Liver (tissue), 9 donors: ENCODE data around the gene ARRDC5. TPM values are rescaled to one million over a fixed set of nuclear protein-coding genes. Genes with fewer than 3 reads are reported as not detected.
"Not testable (repeated sequence)": the region's sequence is repeated elsewhere in the genome, so short reads cannot be mapped to it uniquely, and the experiment has no call there.

ENCODE experiments used
- DNase-seq: peaks from one replicate; pipeline ENCODE4 v3.0.0-alpha.2; 2017; ENCODE audit warnings: low spot score
- H3K27ac ChIP-seq, 2 donors: one replicate each; pipeline ENCODE4 v1.7.0; 2013; ENCODE audit warnings: inconsistent platforms in 2 of 2, low read length in 2 of 2, control low read depth in 1 of 2, low read depth in 1 of 2, mild to moderate bottlenecking in 1 of 2
- H3K27me3 ChIP-seq, 4 donors: one replicate each; pipeline versions ENCODE4 v1.6.1 to v1.7.0; 2013; ENCODE audit warnings: low read length in 3 of 4, inconsistent platforms in 1 of 4, mild to moderate bottlenecking in 1 of 4, moderate library complexity in 1 of 4; ENCODE audit not compliant: control insufficient read depth in 4 of 4, insufficient read depth in 4 of 4
- H3K36me3 ChIP-seq, 4 donors: one replicate each; pipeline versions ENCODE4 v1.6.1 to v1.7.0; 2013; ENCODE audit warnings: low read length in 3 of 4, mild to moderate bottlenecking in 3 of 4, low read depth in 1 of 4, moderate library complexity in 1 of 4; ENCODE audit not compliant: control insufficient read depth in 4 of 4, insufficient read depth in 3 of 4
- H3K4me1 ChIP-seq, 4 donors: one replicate each; pipeline versions ENCODE4 v1.6.1 to v1.7.0; 2013; ENCODE audit warnings: low read length in 3 of 4, mild to moderate bottlenecking in 3 of 4, moderate library complexity in 1 of 4; ENCODE audit not compliant: control insufficient read depth in 4 of 4, insufficient read depth in 4 of 4
- H3K4me3 ChIP-seq, 3 donors: one replicate each; pipeline versions ENCODE4 v1.6.1 to v1.7.0; 2013; ENCODE audit warnings: low read length in 3 of 3, control low read depth in 1 of 3, low read depth in 1 of 3, mild to moderate bottlenecking in 1 of 3
- H3K9ac ChIP-seq, 2 donors: one replicate each; pipeline ENCODE4 v1.7.0; 2013; ENCODE audit warnings: low read length in 2 of 2, mild to moderate bottlenecking in 2 of 2, moderate library complexity in 2 of 2, control low read depth in 1 of 2, low read depth in 1 of 2
- H3K9me3 ChIP-seq, 4 donors: one replicate each; pipeline versions ENCODE4 v1.6.1 to v1.7.0; 2013; ENCODE audit warnings: low read length in 3 of 4; ENCODE audit not compliant: control insufficient read depth in 4 of 4
- CTCF ChIP-seq: fragments of 150-350 bp; IDR thresholded peaks from 2 replicates; pipeline ENCODE4 v1.5.1; 2017; ENCODE audit warnings: improper control_type of control experiment, low read depth, low read length; ENCODE audit not compliant: missing input control
- EGR1 ChIP-seq, 2 donors: IDR thresholded peaks; 2 replicates each; pipeline ENCODE4 v1.6.1; 2016 to 2018; ENCODE audit warnings: antibody characterized with exemption in 2 of 2, low read depth in 2 of 2
- FOXA1 ChIP-seq: IDR thresholded peaks from 2 replicates; pipeline ENCODE4 v1.6.1; 2016; ENCODE audit warnings: antibody characterized with exemption
- GABPA ChIP-seq, 2 donors: IDR thresholded peaks in 1 of 2; conservative IDR thresholded peaks in 1 of 2; 2 replicates each; pipeline ENCODE4 v1.6.1; 2016; ENCODE audit warnings: antibody characterized with exemption in 2 of 2, mild to moderate bottlenecking in 1 of 2, moderate library complexity in 1 of 2
- HNF4A ChIP-seq, 2 donors: conservative IDR thresholded peaks; 2 replicates each; pipeline ENCODE4 v1.6.1; 2016; ENCODE audit warnings: antibody characterized with exemption in 2 of 2, mild to moderate bottlenecking in 2 of 2
- HNF4G ChIP-seq: IDR thresholded peaks from 2 replicates; pipeline ENCODE4 v1.6.1; 2016; ENCODE audit warnings: antibody characterized with exemption
- JUND ChIP-seq, 2 donors: IDR thresholded peaks; 2 replicates each; pipeline ENCODE4 v1.6.1; 2016; ENCODE audit warnings: antibody characterized with exemption in 2 of 2
- MAX ChIP-seq: IDR thresholded peaks from 2 replicates; pipeline ENCODE4 v1.6.1; 2016; ENCODE audit warnings: antibody characterized with exemption
- NR2F2 ChIP-seq: IDR thresholded peaks from 2 replicates; pipeline ENCODE4 v1.6.1; 2016; ENCODE audit warnings: antibody characterized with exemption
- RAD21 ChIP-seq, 2 donors: IDR thresholded peaks; 2 replicates each; pipeline ENCODE4 v1.6.1; 2016; ENCODE audit warnings: antibody characterized with exemption in 2 of 2, mild to moderate bottlenecking in 2 of 2
- RXRA ChIP-seq, 2 donors: IDR thresholded peaks; 2 replicates each; pipeline ENCODE4 v1.6.1; 2017 to 2018; ENCODE audit warnings: antibody characterized with exemption in 2 of 2, mild to moderate bottlenecking in 1 of 2
- SP1 ChIP-seq: IDR thresholded peaks from 2 replicates; pipeline ENCODE4 v1.6.1; 2018; ENCODE audit warnings: antibody characterized with exemption, mild to moderate bottlenecking
- TAF1 ChIP-seq: conservative IDR thresholded peaks from 2 replicates; pipeline ENCODE4 v1.6.1; 2016; ENCODE audit warnings: antibody characterized with exemption, mild to moderate bottlenecking
- YY1 ChIP-seq: IDR thresholded peaks from 2 replicates; pipeline ENCODE4 v1.6.1; 2016; ENCODE audit warnings: antibody characterized with exemption, mild to moderate bottlenecking
- ZBTB33 ChIP-seq: IDR thresholded peaks from 2 replicates; pipeline ENCODE4 v1.6.1; 2016; ENCODE audit warnings: antibody characterized with exemption
- WGBS: extraction: QIAGEN DNeasy Blood & Tissue Kit; methylation state at CpG from one replicate; pipeline ENCODE4 v1.1.7; 2013; 5-methylcytosine and 5-hydroxymethylcytosine counted together
- polyA plus RNA-seq, 2 donors: library from polyadenylated mRNA; stranded (reverse) in 1 of 2; unstranded in 1 of 2; fragments of 200-250 nt in 1 of 2; fragments of >200 nt in 1 of 2; fragmentation: Nextera tagmentation in 1 of 2; extraction: Ambion mirVana in 1 of 2; gene quantifications; one replicate each; pipeline versions ENCODE4 v1.2.1 to v1.2.3, GENCODE V29; 2013 to 2015
- total RNA-seq, 2 donors: library from RNA; depleted of rRNA; stranded (reverse); fragments of >200 nt; gene quantifications; one replicate each; pipeline ENCODE4 v1.2.3, GENCODE V29; 2014
- donor health status: healthy.
- donor health status: healthy.
- donor health status: healthy.
- donor health status: healthy.
- donor health status: healthy.

ARRDC5 gene
- total and polyA plus RNA-seq, 4 donors = 0.05 to 0.25 TPM; not detected in 2

- no peaks in the 10 kb centered on the region for H3K9me3 ChIP-seq
- no peak for DNase-seq
- H3K27me3 ChIP-seq = no peaks in the 10 kb centered on the region
- H3K9ac ChIP-seq = no peak overlapping the region
- no peak overlapping the region for H3K4me3 ChIP-seq
- H3K4me1 ChIP-seq = peaks cover 0 to 5% (median under 1%) of the 10 kb centered on the region in 4 donors
- no peak for TF ChIP-seq RAD21 (IDR thresholded peaks at IDR 0.05)
- TF ChIP-seq JUND (IDR thresholded peaks at IDR 0.05) = no peak
- no peak for TF ChIP-seq RXRA (IDR thresholded peaks at IDR 0.05)
- TF ChIP-seq TAF1 = no peak
- no peak for TF ChIP-seq SP1
- no peak for TF ChIP-seq GABPA (IDR thresholded peaks at IDR 0.05 in 1 of 2, conservative IDR thresholded peaks at IDR 0.05 in 1 of 2)
- no peak for TF ChIP-seq EGR1 (IDR thresholded peaks at IDR 0.05; ENCODE audit: low read depth in 2 of 2)
- 63% methylated on average over 10 of the region's 10 CpGs for WGBS
- peaks cover 9 to 23% (median 14%) of the 10 kb centered on the region in 4 donors for H3K36me3 ChIP-seq
- H3K27ac ChIP-seq = no peak overlapping the region
Measured at GRCh38 chr19:4861147-4861546, 41.5 kb downstream of the ARRDC5 start.

GRCh38 chr19:4859697-4860096 is 43.0 kb downstream of the ARRDC5 start:
- TF ChIP-seq TAF1 = no peak
- TF ChIP-seq NR2F2 = no peak
- no peak for TF ChIP-seq SP1
- no peak for TF ChIP-seq GABPA (IDR thresholded peaks at IDR 0.05 in 1 of 2, conservative IDR thresholded peaks at IDR 0.05 in 1 of 2)
- no peak for TF ChIP-seq YY1
- no peak for TF ChIP-seq ZBTB33
- TF ChIP-seq RXRA (IDR thresholded peaks at IDR 0.05) = no peak
- no peak for TF ChIP-seq CTCF
- TF ChIP-seq EGR1 (IDR thresholded peaks at IDR 0.05; ENCODE audit: low read depth in 2 of 2) = no peak
- no peak for TF ChIP-seq HNF4A (conservative IDR thresholded peaks at IDR 0.05)
- no peak for TF ChIP-seq HNF4G
- TF ChIP-seq MAX = no peak
- no peak for TF ChIP-seq FOXA1
- no peak for TF ChIP-seq RAD21 (IDR thresholded peaks at IDR 0.05)
- TF ChIP-seq JUND (IDR thresholded peaks at IDR 0.05) = no peak
- no peak for DNase-seq
- Histone ChIP-seq H3K27me3 (no peaks in the 10 kb centered on the region), H3K9ac (no peak overlapping the region), H3K36me3 (peaks cover 12 to 25% (median 15%) of the 10 kb centered on the region in 4 donors), H3K4me1 (peaks cover 0 to 4% (median 0%) of the 10 kb centered on the region in 4 donors), H3K9me3 (no peaks in the 10 kb centered on the region), H3K4me3 (no peak overlapping the region), H3K27ac (no peak overlapping the region)
- 97% methylated on average over 11 of the region's 11 CpGs for WGBS

- not testable (repeated sequence) for H3K4me1 ChIP-seq, DNase-seq, H3K4me3 ChIP-seq, H3K9ac ChIP-seq, H3K27ac ChIP-seq, H3K9me3 ChIP-seq, H3K27me3 ChIP-seq
- 95% methylated on average over 12 of the region's 12 CpGs for WGBS
- peaks cover 12 to 30% (median 15%) of the 10 kb centered on the region in 4 donors for H3K36me3 ChIP-seq
Measured at GRCh38 chr19:4856468-4856867, 46.2 kb downstream of the ARRDC5 start.

GRCh38 chr19:4853506-4853905 is 49.2 kb downstream of the ARRDC5 start:
- 97% methylated on average over 8 of the region's 8 CpGs for WGBS
- not testable (repeated sequence) for H3K4me1 ChIP-seq, H3K27me3 ChIP-seq, H3K27ac ChIP-seq, H3K9me3 ChIP-seq, H3K9ac ChIP-seq, DNase-seq, H3K4me3 ChIP-seq
- peaks cover 5 to 21% (median 8%) of the 10 kb centered on the region in 4 donors for H3K36me3 ChIP-seq
